ENCODE data around the gene RIN3.

DNA sequence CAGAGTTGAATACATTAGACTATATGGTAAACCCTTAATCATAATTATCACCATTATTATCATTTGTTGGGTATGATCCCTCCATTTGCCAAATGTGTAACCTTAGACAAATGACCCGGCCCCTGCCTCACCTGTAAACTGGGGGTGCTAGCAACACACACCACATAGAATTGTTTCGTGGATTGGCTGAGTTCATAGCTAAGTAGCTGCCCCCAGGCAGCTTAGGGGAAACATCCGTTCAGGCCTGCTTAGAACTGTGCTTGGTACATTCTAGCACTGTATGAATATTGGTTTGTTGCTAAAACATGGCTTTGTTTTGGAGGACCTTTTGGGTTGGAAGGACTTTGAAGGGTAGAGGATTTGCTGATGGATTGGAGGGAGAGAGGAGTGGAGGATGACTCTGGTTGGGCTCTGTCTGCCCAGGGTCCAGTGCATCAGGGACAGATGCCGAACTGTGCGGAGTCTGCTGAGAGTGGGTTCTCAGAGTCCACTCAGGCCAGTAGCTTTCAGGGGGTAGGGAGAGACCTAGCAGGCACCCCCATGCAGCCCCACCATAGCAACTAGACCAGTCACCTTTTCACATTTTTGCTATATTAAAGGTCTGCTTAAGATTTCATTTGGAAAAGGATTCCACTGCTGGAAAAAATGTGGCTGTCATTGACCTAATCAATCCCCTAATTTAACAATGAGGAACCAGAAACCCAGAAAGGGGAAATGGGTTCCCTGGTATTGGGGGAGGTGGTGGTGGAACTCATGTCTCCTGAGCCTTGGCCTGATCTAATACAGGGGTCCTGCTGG is 2.2 kb downstream of the RIN3 start:
- TF ChIP-seq, protein P1, sequence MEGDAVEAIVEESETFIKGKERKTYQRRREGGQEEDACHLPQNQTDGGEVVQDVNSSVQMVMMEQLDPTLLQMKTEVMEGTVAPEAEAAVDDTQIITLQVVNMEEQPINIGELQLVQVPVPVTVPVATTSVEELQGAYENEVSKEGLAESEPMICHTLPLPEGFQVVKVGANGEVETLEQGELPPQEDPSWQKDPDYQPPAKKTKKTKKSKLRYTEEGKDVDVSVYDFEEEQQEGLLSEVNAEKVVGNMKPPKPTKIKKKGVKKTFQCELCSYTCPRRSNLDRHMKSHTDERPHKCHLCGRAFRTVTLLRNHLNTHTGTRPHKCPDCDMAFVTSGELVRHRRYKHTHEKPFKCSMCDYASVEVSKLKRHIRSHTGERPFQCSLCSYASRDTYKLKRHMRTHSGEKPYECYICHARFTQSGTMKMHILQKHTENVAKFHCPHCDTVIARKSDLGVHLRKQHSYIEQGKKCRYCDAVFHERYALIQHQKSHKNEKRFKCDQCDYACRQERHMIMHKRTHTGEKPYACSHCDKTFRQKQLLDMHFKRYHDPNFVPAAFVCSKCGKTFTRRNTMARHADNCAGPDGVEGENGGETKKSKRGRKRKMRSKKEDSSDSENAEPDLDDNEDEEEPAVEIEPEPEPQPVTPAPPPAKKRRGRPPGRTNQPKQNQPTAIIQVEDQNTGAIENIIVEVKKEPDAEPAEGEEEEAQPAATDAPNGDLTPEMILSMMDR (IDR thresholded peaks at IDR 0.05): no peak
- no peak for TF ChIP-seq POLR2A (IDR thresholded peaks at IDR 0.05)
